GM18498 (cell line): ENCODE measurements around the gene UTP14A.

Experiments
- ATAC-seq: cut with Tn5 transposase; IDR thresholded peaks from one replicate; pipeline ENCODE4 v1.9.1; 2021; ENCODE audit warnings: mild to moderate bottlenecking, moderate library complexity; ENCODE audit not compliant: unreplicated experiment

Gene UTP14A

DNA sequence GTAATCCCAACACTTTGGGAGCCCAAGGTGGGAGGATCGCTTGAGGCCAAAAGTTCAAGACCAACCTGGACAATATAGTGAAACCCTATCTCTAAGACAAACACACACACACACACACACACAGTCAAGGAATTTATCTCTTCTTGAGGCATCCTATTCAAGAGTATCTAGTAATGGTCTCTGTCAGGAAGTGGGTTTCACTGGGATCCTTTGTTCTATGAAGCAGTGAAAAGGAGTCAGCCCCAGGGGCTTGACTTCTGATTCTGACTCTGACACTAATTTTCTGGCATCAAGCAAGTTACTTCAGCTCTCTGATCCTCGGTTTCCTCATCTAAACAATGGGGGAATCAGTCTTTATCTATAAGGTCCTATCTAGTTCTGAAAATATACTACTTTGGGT, 34.8 kb downstream of the UTP14A start:
- no peak for ATAC-seq

DNA sequence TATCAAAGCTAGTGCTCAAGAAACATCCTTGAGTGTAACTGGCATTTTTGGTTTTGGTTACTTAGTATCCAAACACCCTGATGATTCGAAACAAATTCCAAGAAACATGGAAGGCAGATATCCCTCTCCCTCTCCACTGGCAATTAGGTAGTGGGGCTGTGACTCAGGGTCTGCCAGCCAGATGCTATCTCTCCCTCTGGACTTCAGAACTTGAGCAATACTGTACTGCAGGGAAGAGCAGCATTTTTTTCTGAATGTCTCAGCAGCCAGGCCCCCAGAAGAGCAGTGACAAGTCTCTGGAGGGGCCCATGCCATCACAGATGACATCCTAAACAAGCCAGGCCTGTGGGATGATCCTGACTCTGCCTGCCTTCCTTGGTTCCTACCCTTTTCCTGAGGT, 39.2 kb downstream of the UTP14A start:
- no peak for ATAC-seq

DNA sequence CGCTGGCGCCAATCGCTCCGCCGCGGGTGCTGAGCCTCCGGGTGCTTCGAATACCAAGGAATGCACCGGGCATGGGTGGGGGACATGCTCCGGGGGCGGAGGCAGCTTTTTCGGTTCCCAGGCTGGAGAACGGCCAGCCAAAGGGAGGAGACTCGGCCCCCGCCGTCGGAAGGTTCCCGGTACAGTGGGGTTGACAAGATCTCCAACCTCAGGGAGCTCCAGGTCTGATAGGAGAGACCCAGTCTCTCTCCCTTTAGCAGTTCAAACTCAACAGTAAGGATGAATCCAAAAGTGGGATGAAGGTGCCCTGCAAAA, 47.3 kb downstream of the UTP14A start:
- no peak for ATAC-seq

DNA sequence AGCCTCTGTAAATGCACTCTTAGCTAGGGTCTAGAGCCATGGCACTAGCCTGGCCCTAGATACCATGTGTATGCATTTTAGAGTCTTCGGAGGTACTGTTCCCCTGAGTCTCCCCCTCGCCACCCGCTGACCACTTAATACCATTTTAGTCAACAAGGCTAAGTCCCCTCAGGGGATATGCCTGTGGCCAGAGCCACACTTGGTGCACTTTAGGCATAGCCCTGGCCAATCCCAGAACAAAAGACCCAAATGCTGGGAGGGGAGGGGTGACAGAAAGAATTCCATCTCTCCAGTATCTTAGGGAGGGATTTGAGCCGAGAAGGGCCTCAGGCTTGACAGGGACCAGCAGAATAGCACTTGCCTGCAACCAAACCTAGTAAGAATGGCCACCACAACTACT, 47.9 kb downstream of the UTP14A start:
- no peak for ATAC-seq

DNA sequence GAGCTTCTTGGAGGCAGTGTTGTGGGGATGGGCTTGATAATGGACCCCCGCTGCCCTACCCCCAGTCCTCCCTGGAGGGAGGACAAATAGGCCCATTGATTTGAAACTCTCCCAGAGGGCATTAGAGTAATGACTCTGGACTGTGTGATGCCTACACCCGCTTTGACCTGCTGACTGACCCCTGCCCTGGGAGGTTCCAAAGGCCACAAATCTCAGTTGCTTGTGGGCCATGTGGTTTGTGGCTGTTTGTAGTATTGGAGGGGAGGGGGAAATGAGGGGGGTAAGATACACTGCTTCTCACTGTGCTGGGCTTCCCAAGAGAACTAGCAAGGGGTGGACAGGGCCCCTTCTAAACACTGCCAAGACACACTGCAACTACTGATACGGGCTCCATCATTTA, 48.8 kb downstream of the UTP14A start:
- no peak for ATAC-seq

DNA sequence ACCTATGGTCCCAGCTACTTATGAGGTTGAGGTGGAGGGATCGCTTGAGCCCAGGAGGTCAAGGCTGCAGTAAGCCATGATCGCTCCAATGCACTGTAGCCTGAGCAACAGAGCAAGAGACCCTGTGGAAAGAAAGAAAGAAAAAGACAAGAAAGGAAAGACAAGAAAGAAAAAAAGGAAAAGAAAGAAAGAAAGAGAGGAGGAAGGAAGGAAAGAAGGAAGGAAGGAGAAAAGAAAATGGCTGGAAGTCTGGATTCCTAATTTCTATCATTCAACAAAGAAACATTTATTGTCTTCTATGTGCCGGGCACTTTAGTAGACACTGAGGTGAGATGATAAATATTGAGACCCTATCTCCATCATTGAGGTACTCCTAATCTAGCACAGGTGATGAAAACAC, 49.7 kb downstream of the UTP14A start:
- ATAC-seq, result no peak

DNA sequence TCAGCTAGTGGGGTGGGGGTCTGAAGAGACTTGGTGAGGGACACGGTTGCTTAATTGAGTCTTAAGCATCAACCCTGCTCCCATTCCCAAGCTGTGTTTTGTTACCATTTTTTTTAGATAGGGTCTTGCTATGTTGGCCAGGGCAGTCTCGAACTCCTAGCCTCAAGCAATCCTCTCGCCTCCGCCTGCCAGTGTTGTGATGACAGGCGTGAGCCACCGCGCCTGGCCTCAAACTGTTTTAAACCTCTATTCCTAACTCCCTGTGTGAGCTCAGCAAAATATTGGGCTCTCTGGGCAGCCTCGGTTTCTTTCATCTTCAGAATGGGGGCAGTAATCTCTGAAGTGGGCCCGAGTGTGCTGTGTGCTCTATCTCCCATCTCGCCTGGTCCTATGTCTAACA, 50.2 kb downstream of the UTP14A start:
- no peak for ATAC-seq

DNA sequence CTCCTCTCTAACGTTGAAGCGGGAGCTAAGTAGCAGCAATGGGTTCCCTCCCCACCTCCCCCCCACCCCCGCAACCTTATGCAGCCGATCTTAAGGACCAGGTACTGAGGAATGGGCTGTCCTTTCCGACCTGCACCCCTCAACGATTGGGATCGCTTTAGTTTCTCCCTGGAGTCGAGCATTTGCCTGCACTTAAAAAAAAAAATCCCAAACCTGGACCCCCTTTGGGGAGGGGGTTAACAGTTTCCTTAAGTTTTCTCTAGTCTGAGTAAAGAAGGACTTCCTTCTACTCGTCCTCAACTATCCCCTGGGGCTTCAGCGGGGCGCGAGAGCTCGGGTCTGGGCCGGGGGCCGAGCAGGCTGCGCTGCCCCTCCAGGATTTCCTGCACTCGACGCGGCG, 50.8 kb downstream of the UTP14A start:
- ATAC-seq, result no peak

DNA sequence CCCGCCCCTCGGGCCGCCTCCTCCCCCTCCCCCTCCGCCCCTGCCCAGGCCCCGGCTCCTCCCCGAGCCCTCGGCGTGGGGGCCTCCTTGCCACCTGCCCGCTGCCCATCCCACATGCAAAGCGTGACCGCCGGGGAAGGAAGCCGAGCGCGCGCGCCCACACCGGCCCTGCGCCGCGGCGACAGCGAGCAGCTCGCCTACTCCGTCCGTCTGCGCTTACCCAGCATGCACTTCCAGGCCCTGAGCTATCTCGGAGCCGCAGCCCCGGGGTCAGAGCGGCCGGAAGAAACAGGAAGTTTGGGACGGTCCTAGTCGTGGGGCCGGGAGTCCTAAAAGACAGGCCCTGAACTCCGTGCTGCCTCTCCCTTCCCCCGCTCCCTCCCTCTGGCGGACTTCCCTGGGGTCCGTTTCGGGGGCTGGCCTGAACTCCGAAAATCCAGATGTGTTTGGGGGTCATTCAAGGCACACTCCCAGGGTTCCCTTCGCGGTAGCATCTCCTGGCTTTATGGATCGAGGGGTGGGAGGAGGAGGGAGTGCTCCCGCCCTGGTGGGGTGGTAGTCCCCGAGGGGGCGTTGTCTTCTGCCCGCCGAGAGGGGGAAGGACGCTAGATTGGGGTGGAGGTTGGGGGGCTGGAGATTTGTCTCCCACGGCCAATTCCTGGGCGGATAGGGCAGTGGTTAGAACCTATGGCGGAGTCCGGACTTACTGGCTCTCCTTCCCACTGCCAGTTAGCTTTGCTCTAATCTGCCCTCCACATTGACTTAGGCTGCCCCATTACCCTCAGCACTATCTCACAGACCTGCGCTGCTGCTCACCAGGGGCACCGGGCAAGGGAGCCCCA, 51.5 kb downstream of the UTP14A start:
- ATAC-seq, result peak; percentile 69

DNA sequence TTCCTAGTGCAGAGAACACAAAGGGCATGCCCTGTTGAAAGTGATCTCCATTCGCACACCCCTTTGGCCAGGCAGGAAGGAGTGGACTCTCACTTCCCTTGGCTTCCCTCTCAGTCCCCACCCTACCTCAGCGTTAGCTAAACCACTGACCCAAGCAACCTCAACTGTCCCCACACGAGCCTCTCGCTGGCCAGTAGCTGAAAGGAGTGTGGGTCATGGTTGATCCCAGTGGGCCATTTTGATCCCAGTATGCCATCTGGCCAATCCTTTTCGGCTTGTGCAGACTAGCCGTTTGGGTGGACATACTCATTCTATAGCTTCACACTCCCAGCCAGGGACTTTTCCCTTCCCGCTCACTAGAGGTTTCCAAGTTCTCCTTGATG, 52.1 kb downstream of the UTP14A start:
- no peak for ATAC-seq

DNA sequence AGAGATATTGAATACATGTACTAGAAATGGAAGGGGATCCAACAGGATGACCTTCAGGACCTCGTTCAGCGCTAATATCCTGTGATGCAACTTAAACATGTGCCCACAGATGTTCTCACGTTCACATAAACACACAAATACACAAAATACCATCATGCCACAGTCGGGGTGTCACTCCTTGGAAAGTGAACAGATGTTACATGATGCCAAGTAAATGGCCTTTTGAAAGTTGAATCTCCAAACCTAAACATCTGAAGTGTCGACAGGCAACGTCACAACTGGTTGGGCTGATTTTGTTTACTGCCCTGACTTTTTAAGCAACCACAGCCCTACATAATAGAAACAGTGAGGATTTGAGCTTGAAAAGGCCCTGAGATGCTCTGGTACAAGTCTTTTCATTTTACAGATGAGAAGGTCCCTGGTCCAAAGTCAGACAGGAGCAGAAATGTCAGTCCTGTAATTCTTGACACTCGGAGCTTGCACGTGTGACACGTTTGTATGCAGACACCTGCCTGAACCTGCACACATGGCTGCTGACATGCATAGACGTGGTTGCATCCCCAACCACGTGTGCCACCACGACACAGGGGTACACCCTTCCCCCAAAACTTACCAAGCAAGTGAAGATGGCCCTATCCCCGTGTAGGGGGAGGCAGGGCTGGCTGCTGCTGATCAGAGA, 53.0 kb downstream of the UTP14A start:
- ATAC-seq, result no peak

DNA sequence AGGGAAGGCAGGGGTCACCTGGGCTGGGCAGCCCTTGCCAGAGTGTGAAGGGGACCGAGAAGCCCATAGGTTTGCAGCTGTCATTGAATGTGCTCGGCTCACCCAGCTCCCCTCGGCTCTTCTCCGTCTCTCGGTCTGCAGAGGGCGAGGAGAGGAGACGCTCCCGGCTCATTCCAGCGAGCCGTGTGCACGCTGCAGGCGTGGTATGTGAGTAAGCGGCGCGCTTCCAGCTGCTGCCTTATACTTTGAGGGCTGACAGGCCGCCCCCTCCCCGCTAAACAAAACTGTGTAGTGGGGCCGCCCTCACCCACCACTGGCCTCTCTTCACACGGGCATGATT, 53.5 kb downstream of the UTP14A start:
- no peak for ATAC-seq

DNA sequence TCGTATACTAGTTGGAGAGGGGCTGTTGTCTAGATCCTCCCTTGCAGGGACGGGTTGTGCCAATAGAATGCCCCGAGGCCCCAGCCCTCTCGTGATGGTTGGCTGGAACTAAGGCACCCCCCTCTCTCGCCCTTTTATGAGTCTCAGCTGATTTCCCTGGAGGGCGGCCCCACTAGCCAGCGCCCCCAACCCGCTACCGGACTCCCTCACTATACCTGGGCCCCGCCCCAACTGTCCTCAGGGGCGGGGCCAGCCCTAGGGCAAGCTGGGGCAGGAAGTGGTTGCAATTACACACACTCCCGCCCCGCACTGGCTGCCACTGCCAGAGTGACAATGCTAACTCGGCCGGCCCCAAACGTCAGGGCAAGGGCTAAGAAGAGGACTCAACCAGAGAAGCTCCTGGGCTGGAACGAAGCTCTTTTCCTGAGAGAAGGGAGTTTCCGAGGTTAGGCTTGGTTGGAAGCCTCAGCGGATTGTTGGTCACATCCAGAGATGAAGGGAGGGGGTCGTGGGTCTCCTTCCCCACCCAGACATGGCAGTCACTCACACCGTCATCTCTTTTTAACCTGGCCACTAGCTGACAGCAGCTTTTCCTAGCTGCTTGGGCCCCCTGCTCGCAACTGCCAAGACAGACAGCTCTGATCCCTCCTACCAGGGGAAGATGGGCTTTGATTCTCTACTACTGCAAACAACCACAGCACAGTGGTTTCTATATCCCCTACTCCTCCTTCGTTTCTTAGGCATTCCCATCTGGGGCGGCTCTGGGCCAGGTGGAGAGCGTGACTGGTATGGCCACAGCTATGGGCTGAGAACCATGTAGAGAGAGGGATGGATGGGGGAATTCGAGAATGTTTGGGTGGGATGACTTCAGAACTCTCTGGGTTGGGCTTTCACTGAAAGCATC, 55.5 kb downstream of the UTP14A start:
- ATAC-seq, result peak; percentile 90

DNA sequence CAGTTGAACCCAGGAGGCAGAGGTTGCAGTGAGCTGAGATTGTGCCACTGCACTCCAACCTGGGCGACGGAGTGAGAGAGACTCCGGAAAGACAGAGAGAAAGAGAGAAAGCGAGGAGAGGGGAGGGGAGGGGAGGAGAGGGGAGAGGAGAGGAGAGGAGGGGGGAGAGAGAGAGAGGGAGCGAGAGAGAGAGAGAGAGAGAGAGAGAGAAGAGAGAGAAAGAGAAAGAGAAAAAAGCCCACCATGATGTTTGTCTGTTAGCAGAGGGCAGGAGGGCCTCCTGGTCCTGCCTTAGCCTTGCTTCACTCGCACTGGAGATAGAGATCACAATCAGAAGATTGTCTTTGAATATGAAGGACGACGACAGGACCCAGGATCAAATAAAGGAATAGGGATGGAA, 57.8 kb downstream of the UTP14A start:
- ATAC-seq, result no peak

DNA sequence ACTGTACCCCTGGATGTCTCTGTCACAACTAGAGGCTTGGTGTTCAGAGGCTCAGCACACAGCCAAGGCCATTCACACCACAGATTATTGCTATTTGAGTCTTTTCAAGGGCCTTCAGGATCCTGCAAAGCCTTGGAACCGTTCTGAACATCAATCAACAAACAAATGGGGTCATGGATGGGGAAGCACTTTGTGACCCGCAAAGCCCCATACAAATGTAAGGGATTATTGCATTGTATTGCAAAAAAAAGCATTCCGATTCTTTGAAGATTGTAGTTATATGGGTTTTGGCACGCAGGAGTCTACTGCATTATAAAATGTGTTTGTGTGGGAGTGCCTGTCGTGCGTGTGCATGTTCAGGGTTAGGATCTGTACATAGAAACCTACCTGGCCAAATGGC, 59.2 kb downstream of the UTP14A start:
- ATAC-seq, result no peak

DNA sequence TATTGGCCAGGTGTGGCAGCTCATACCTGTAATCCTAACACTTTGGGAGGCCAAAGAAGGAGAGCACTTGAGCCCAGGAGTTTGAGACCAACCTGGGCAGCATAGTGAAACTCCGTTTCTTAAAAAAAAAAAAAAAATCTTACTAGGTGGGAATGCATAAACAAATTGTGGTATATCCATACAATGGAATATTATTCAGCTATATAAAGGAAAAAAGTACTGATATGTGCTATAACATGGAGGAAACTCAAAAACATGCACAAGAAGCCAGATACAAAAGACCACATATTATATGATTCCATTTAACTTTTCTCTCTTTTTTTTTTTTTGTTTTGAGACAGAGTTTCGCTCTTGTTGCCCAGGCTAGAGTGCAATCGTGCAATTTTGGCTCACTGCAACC, 63.0 kb downstream of the UTP14A start:
- no peak for ATAC-seq

DNA sequence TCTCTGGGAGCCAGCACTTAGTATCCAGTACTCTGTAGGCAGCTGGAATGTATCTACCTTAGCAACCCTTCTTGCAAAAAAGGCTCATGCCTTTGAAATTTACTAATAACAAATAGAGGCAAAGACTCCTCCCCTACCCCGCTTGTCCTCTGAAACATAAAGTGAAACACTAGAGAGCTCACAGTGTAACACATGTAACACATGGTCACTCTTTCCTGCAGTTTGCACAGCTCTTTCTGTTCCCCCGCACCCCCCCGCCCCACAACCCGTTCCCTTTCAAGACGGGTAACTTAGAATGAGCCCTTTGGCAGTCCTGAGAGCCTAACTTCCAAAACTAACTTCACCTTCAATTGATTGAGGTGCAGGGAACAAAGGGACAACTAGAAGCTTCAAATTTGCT, 70.5 kb downstream of the UTP14A start:
- no peak for ATAC-seq
